HepG2 (cell line): ENCODE data around the gene LGALS4. TPM values are rescaled to one million over a fixed set of nuclear protein-coding genes. Genes with fewer than 3 reads are reported as not detected.

Experiments
- BCL6 ChIP-seq: IDR thresholded peaks from 2 replicates; pipeline ENCODE4 v1.6.1; 2016; ENCODE audit warnings: missing genetic modification reagents, missing compliant biosample characterization
- BORCS8-MEF2B ChIP-seq: sonication (generic); formaldehyde crosslinking; IDR thresholded peaks from 2 replicates; pipeline ENCODE4 v1.8.0; 2022; ENCODE audit warnings: mild to moderate bottlenecking, missing genetic modification reagents
- ELF1 ChIP-seq: sonication (generic); formaldehyde crosslinking; IDR thresholded peaks from 2 replicates; pipeline ENCODE4 v1.4.0; 2020; ENCODE audit warnings: missing genetic modification reagents
- FOSL2 ChIP-seq: sonication (generic); formaldehyde crosslinking; IDR thresholded peaks from 2 replicates; pipeline ENCODE4 v1.4.0; 2020; ENCODE audit warnings: missing genetic modification reagents
- GATAD2A ChIP-seq: IDR thresholded peaks from 2 replicates; pipeline ENCODE4 v1.6.1; 2016
- HDAC1 ChIP-seq: sonication (generic); formaldehyde crosslinking; IDR thresholded peaks from 2 replicates; pipeline ENCODE4 v1.5.1; 2020; ENCODE audit warnings: mild to moderate bottlenecking, missing genetic modification reagents
- HDAC2 ChIP-seq: sonication (generic); formaldehyde crosslinking; IDR thresholded peaks from 2 replicates; pipeline ENCODE4 v1.4.0; 2020; ENCODE audit warnings: missing genetic modification reagents
- HNF4A ChIP-seq: sonication (generic); formaldehyde crosslinking; IDR thresholded peaks from 2 replicates; pipeline ENCODE4 v1.4.0; 2020; ENCODE audit warnings: missing genetic modification reagents
- HNRNPUL1 ChIP-seq: fragments of 200-400 bp; formaldehyde crosslinking; IDR thresholded peaks from 2 replicates; pipeline ENCODE4 v1.6.1; 2017; ENCODE audit warnings: low read depth, mild to moderate bottlenecking, low read length, moderate library complexity
- HOXA3 ChIP-seq: sonication (generic); formaldehyde crosslinking; IDR thresholded peaks from 2 replicates; pipeline ENCODE4 v1.5.0; 2020; ENCODE audit warnings: missing genetic modification reagents
- KDM4B ChIP-seq: sonication (generic); formaldehyde crosslinking; IDR thresholded peaks from 2 replicates; pipeline ENCODE4 v1.4.0; 2020; ENCODE audit warnings: missing genetic modification reagents
- KDM6A ChIP-seq: IDR thresholded peaks from 2 replicates; pipeline ENCODE4 v1.6.1; 2016; ENCODE audit warnings: low read depth
- MLLT10 ChIP-seq: sonication (generic); formaldehyde crosslinking; IDR thresholded peaks from 2 replicates; pipeline ENCODE4 v1.4.0; 2020; ENCODE audit warnings: missing genetic modification reagents
- NFKB2 ChIP-seq: sonication (generic); formaldehyde crosslinking; IDR thresholded peaks from 2 replicates; pipeline ENCODE4 v1.4.0; 2020; ENCODE audit warnings: missing genetic modification reagents, borderline replicate concordance
- NR2F1 ChIP-seq, 2 experiments: fragments of 450-650 bp in 1 of 2; formaldehyde crosslinking in 1 of 2; IDR thresholded peaks; 2 replicates each; pipeline versions ENCODE4 v1.5.0 to v1.6.1; 2016 to 2020; ENCODE audit warnings: mild to moderate bottlenecking in 1 of 2, missing compliant biosample characterization in 1 of 2, missing genetic modification reagents in 1 of 2, moderate library complexity in 1 of 2
- PAF1 ChIP-seq: IDR thresholded peaks from 2 replicates; pipeline ENCODE4 v1.6.1; 2016; ENCODE audit warnings: missing genetic modification reagents, missing compliant biosample characterization
- PPARG ChIP-seq: conservative IDR thresholded peaks from 2 replicates; pipeline ENCODE4 v1.6.1; 2016; ENCODE audit warnings: missing biosample characterization, missing genetic modification reagents
- RXRB ChIP-seq: IDR thresholded peaks from 2 replicates; pipeline ENCODE4 v1.6.1; 2016; ENCODE audit warnings: borderline replicate concordance, missing genetic modification reagents, missing compliant biosample characterization
- SALL1 ChIP-seq: sonication (generic); formaldehyde crosslinking; IDR thresholded peaks from 2 replicates; pipeline ENCODE4 v1.8.0; 2022; ENCODE audit warnings: mild to moderate bottlenecking, missing genetic modification reagents
- SNAPC2 ChIP-seq: sonication (generic); formaldehyde crosslinking; IDR thresholded peaks from 2 replicates; pipeline ENCODE4 v1.8.1; 2022; ENCODE audit warnings: mild to moderate bottlenecking, missing genetic modification reagents
- SRF ChIP-seq: IDR thresholded peaks from 2 replicates; pipeline ENCODE4 v1.6.1; 2011; ENCODE audit warnings: mild to moderate bottlenecking, low read depth, low read length, moderate library complexity
- TERF1 ChIP-seq: sonication (generic); formaldehyde crosslinking; IDR thresholded peaks from 2 replicates; pipeline ENCODE4 v1.8.0; 2022; ENCODE audit warnings: mild to moderate bottlenecking, missing genetic modification reagents, moderate library complexity
- ZBTB14 ChIP-seq: sonication (generic); formaldehyde crosslinking; IDR thresholded peaks from 2 replicates; pipeline ENCODE4 v1.4.0; 2020; ENCODE audit warnings: missing genetic modification reagents
- ZFP82 ChIP-seq: sonication (generic); formaldehyde crosslinking; IDR thresholded peaks from 2 replicates; pipeline ENCODE4 v1.5.1; 2020; ENCODE audit warnings: mild to moderate bottlenecking, missing genetic modification reagents, borderline replicate concordance
- ZNF331 ChIP-seq: sonication (generic); formaldehyde crosslinking; IDR thresholded peaks from 2 replicates; pipeline ENCODE4 v1.4.0; 2020; ENCODE audit warnings: missing genetic modification reagents
- ZNF570 ChIP-seq: sonication (generic); formaldehyde crosslinking; IDR thresholded peaks from 2 replicates; pipeline ENCODE4 v1.4.0; 2020; ENCODE audit warnings: mild to moderate bottlenecking, missing genetic modification reagents, borderline replicate concordance
- ZNF746 ChIP-seq: sonication (generic); formaldehyde crosslinking; IDR thresholded peaks from 2 replicates; pipeline ENCODE4 v1.8.0; 2022; ENCODE audit warnings: mild to moderate bottlenecking, missing genetic modification reagents
- ZNF781 ChIP-seq: sonication (generic); formaldehyde crosslinking; IDR thresholded peaks from 2 replicates; pipeline ENCODE4 v1.5.1; 2020; ENCODE audit warnings: borderline replicate concordance, mild to moderate bottlenecking, missing genetic modification reagents; ENCODE audit errors: not compliant biosample characterization
- ZNF879 ChIP-seq: sonication (generic); formaldehyde crosslinking; IDR thresholded peaks from 2 replicates; pipeline ENCODE4 v1.8.1; 2023; ENCODE audit warnings: missing genetic modification reagents
- ZSCAN5A ChIP-seq: sonication (generic); formaldehyde crosslinking; IDR thresholded peaks from 2 replicates; pipeline ENCODE4 v1.8.0; 2022; ENCODE audit warnings: mild to moderate bottlenecking, missing genetic modification reagents, borderline replicate concordance
- polyA plus RNA-seq, 8 experiments: library from polyadenylated mRNA; depleted of rRNA in 3 of 8; stranded (reverse) in 7 of 8; unstranded in 1 of 8; fragments of >200 nt; fragmentation: Illumina TruSeq in 4 of 8; extraction: Trizol in 4 of 8; gene quantifications; 2 replicates each; pipeline versions ENCODE4 v1.2.1 to v1.2.3, GENCODE V29; 2011 to 2016; ENCODE audit warnings: low read depth in 4 of 8, missing spikeins in 1 of 8, mixed read lengths in 1 of 8; ENCODE audit not compliant: insufficient read depth in 1 of 8
- total RNA-seq, 5 experiments: library from RNA; depleted of rRNA; stranded (reverse); fragments of >200 nt; fragmentation: Illumina TruSeq; extraction: Trizol; gene quantifications; 2 replicates each; pipeline ENCODE4 v1.2.3, GENCODE V29; 2016; ENCODE audit warnings: low read depth in 1 of 5

The LGALS4 gene
- total and polyA plus RNA-seq, 2 of the 13 experiments (the other 11 are each of a cell fraction or from before 2014, with no cell fraction given) = 0.24 to 0.71 TPM

GRCh38 chr19:38819231-38819920, 6.6 kb upstream of the LGALS4 start (continued):
- TF ChIP-seq HDAC2 = peak; percentile 64; the same call in 1 of the 2 replicates
- TF ChIP-seq BCL6 = peak; percentile 56; the same call in 1 of the 2 replicates
- TF ChIP-seq PAF1 (CRISPR knock-in tag) = no peak
- no peak for TF ChIP-seq KDM4B (CRISPR knock-in tag)
- no peak for TF ChIP-seq NFKB2 (CRISPR knock-in tag)
- no peak for TF ChIP-seq ZNF781 (CRISPR knock-in tag)
- peak; percentile 31; the same call in 1 of the 2 replicates for TF ChIP-seq HDAC1 (CRISPR knock-in tag)
- TF ChIP-seq ZFP82 (CRISPR knock-in tag) = no peak
- peak; percentile 66; the same call in 1 of the 2 replicates for TF ChIP-seq PPARG (CRISPR knock-in tag)
- 0 out of 2 replicates have a peak, but pooled peaks have one; percentile 19 for TF ChIP-seq ELF1 (CRISPR knock-in tag)
- TF ChIP-seq SRF = no peak
- peak; percentile 67; the same call in 1 of the 2 replicates for TF ChIP-seq KDM6A (CRISPR knock-in tag)
- TF ChIP-seq FOSL2 (CRISPR knock-in tag) = 0 out of 2 replicates have a peak, but pooled peaks have one; percentile 7
- peak; percentile 84 for TF ChIP-seq HNF4A (CRISPR knock-in tag)
- TF ChIP-seq TERF1 (CRISPR knock-in tag) = no peak
- TF ChIP-seq ZNF570 = no peak
- TF ChIP-seq ZNF746 (CRISPR knock-in tag) = peak; percentile 71; the same call in 1 of the 2 replicates
- TF ChIP-seq ZNF331 (CRISPR knock-in tag) = peak; percentile 18; the same call in 1 of the 2 replicates
- TF ChIP-seq MLLT10 (CRISPR knock-in tag) = no peak
- TF ChIP-seq NR2F1 (CRISPR knock-in tag; IDR thresholded peaks at IDR 0.05) = peak in 1 of 2 experiments; percentile 42; a peak in 1 of 4 replicates
- no peak for TF ChIP-seq ZSCAN5A (CRISPR knock-in tag)
- TF ChIP-seq HOXA3 = peak; percentile 39; the same call in 1 of the 2 replicates
- no peak for TF ChIP-seq ZNF879
- no peak for TF ChIP-seq ZBTB14 (CRISPR knock-in tag)
- no peak for TF ChIP-seq HNRNPUL1
- peak; percentile 59 for TF ChIP-seq SALL1 (CRISPR knock-in tag)
- 0 out of 2 replicates have a peak, but pooled peaks have one; percentile 19 for TF ChIP-seq BORCS8-MEF2B (CRISPR knock-in tag)
- no peak for TF ChIP-seq SNAPC2 (CRISPR knock-in tag)
- TF ChIP-seq GATAD2A = peak; percentile 66
- TF ChIP-seq RXRB = peak; percentile 72
